Measurements from ENCODE around the gene PDXK. TPM values are rescaled to one million over a fixed set of nuclear protein-coding genes. Genes with fewer than 3 reads are reported as not detected.

The PDXK gene
- total RNA-seq, 4 donors from 2014 or later, result 58.8 to 111 (median 93.5) TPM

- TF ChIP-seq, protein P1, sequence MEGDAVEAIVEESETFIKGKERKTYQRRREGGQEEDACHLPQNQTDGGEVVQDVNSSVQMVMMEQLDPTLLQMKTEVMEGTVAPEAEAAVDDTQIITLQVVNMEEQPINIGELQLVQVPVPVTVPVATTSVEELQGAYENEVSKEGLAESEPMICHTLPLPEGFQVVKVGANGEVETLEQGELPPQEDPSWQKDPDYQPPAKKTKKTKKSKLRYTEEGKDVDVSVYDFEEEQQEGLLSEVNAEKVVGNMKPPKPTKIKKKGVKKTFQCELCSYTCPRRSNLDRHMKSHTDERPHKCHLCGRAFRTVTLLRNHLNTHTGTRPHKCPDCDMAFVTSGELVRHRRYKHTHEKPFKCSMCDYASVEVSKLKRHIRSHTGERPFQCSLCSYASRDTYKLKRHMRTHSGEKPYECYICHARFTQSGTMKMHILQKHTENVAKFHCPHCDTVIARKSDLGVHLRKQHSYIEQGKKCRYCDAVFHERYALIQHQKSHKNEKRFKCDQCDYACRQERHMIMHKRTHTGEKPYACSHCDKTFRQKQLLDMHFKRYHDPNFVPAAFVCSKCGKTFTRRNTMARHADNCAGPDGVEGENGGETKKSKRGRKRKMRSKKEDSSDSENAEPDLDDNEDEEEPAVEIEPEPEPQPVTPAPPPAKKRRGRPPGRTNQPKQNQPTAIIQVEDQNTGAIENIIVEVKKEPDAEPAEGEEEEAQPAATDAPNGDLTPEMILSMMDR (IDR thresholded peaks at IDR 0.05), result no peak
- DNase-seq (ENCODE audit: low spot score) (no peak), ATAC-seq (ENCODE audit: low FRiP score) (no peak)
Measured at GRCh38 chr21:43801006-43801783, 82.3 kb downstream of the PDXK start.

DNA sequence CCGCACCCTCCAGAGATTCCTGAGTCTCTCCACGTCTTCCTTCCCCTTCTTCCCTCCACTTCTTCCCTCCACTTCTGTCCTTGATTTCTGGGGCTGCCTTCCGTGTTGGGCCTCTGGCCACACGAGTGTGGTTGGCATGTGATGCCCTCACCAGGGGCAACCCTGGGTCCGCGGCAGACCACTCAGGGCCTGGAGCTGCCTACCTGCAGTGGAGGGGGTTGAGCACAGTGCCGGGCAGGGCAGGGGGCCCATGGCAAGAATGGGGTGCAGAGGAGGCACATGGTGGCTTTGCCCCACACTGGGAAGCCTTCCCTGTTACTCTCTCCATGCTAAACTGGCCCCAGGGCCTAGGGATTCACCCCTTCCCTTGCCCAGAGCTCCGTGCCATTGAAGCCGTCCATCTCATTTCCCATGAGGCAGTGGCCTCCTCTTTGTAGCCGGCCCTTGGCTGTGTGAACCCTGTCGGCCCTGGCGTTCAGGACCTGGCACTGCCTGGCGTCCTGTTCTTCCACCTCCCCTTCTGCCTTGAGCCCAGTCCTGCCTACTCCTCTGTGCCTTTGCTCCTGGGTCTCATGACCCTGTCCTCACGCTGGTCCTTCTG is 83.9 kb downstream of the PDXK start:
- TF ChIP-seq, protein P1 (IDR thresholded peaks at IDR 0.05), result no peak
- no peak for ATAC-seq (ENCODE audit: low FRiP score)
- no peak for DNase-seq (ENCODE audit: low spot score)

- TF ChIP-seq, protein P1 (IDR thresholded peaks at IDR 0.05), result no peak
- no peak for ATAC-seq (ENCODE audit: low FRiP score)
- no peak for DNase-seq (ENCODE audit: low spot score)
Measured at GRCh38 chr21:43803558-43804300, 84.8 kb downstream of the PDXK start.

GRCh38 chr21:43805275-43805800 is 86.4 kb downstream of the PDXK start:
- DNase-seq (ENCODE audit: low spot score), result no peak
- TF ChIP-seq, protein P1 (IDR thresholded peaks at IDR 0.05), result no peak
- no peak for ATAC-seq (ENCODE audit: low FRiP score)

GRCh38 chr21:43806017-43806710 is 87.2 kb downstream of the PDXK start:
- ATAC-seq (ENCODE audit: low FRiP score) (no peak), DNase-seq (ENCODE audit: low spot score) (no peak)
- TF ChIP-seq, protein P1 (IDR thresholded peaks at IDR 0.05), result no peak

DNA sequence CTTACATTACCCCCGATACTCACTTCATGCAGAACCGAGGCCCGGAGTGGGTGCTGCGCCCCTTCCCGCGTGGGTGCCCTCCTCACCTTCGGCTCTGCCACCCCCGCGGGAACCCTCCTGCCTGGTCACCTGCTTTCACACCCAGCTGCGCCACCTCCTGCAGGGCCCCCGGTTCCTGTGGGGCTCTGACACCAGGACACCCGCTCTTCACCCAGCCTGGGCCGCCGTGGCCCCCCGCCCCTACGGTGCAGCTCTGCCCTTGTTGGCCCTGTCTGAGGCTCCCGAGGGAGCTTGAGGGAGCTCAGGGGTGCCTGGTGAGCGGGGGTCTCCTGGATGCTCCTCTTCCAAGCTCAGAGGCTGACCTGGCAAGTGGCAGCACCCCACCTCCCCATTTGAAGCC is 89.4 kb downstream of the PDXK start:
- TF ChIP-seq, protein P1 (IDR thresholded peaks at IDR 0.05), result no peak
- ATAC-seq (ENCODE audit: low FRiP score), result no peak
- no peak for DNase-seq (ENCODE audit: low spot score)

Data from omental fat pad (tissue), 4 donors.